K562 (cell line): Measurements from ENCODE around the gene EIF2S1. TPM values are rescaled to one million over a fixed set of nuclear protein-coding genes. Genes with fewer than 3 reads are reported as not detected.
A peak's percentile ranks its signal among the peaks of the same experiment; 100 is the strongest.

Source experiments
- ATAC-seq: fragments of 200-7000 bp; cut with Tn5 transposase; 3 replicates; pipeline ENCODE4 v1.9.1; 2020; ENCODE audit warnings: moderate library complexity
- BruUV-seq: library from RNA; stranded (reverse); fragments of 400-500 nt; replicated peaks from 2 replicates; lab custom pipeline; 2021; lab: Mats Ljungman, UMichigan
- CTCF ChIA-PET: fragments of 300-600 bp; formaldehyde crosslinking; extraction: SDS; loops from one replicate; lab custom pipeline; 2021; ENCODE audit warnings: low intra/inter-chr PET ratio; lab: Yijun Ruan, JAX
- POLR2A ChIA-PET: fragments of 300-600, 350-650 bp; sonication (Branson Sonifier 250); formaldehyde crosslinking; extraction: SDS; loops from one replicate; lab custom pipeline; 2021; ENCODE audit warnings: antibody characterized with exemption, inconsistent platforms; lab: Yijun Ruan, JAX
- DNase-seq, 4 experiments: peaks; one replicate each; pipeline versions ENCODE4 v3.0.0 to v3.0.0-alpha.2; 2011 to 2018; ENCODE audit warnings: low spot score in 3 of 4, mixed read lengths in 3 of 4; ENCODE audit errors: extremely low read depth in 1 of 4
- FAIRE-seq: peaks from 2 replicates; lab custom pipeline; 2011; peaks lifted over from hg19 to GRCh38; lab: Jason Lieb, UNC
- H2AFZ ChIP-seq: 2 replicates; pipeline ENCODE4 v1.6.0; 2011; ENCODE audit warnings: low read depth, low read length, control low read depth, inconsistent platforms
- H3K27ac ChIP-seq: fragments of 200-600 bp; 3 replicates; pipeline ENCODE4 v1.8.0; 2011; ENCODE audit warnings: low read depth, mild to moderate bottlenecking, control low read depth, inconsistent platforms, low read length, moderate library complexity, mixed read lengths; ENCODE audit errors: extremely low read depth
- H3K27me3 ChIP-seq, 2 experiments: fragments of 300-600 bp in 1 of 2; 2 replicates in 1 of 2; 3 replicates in 1 of 2; pipeline versions ENCODE4 v1.6.0 to v1.8.0; 2011; ENCODE audit warnings: inconsistent platforms in 2 of 2, low read length in 2 of 2, mild to moderate bottlenecking in 1 of 2, mixed read lengths in 1 of 2, moderate library complexity in 1 of 2; ENCODE audit not compliant: control insufficient read depth in 2 of 2, insufficient read depth in 2 of 2
- H3K36me3 ChIP-seq: fragments of 300-600 bp; 3 replicates; pipeline ENCODE4 v1.8.0; 2011; ENCODE audit warnings: mild to moderate bottlenecking, low read length, inconsistent platforms; ENCODE audit not compliant: control insufficient read depth, insufficient read depth
- H3K4me1 ChIP-seq, 2 experiments: fragments of 200-600 bp in 1 of 2; replicated peaks in 1 of 2; 2 replicates in 1 of 2; 3 replicates in 1 of 2; pipeline versions ENCODE4 v1.5.1 to v1.8.0; 2011; ENCODE audit warnings: inconsistent platforms in 2 of 2, low read length in 2 of 2, mild to moderate bottlenecking in 1 of 2, mixed read lengths in 1 of 2, moderate library complexity in 1 of 2; ENCODE audit not compliant: control insufficient read depth in 2 of 2, insufficient read depth in 2 of 2
- H3K4me2 ChIP-seq: 2 replicates; pipeline ENCODE4 v1.6.1; 2011; ENCODE audit warnings: low read length, control low read depth, inconsistent platforms, mixed read lengths; ENCODE audit not compliant: insufficient read depth
- H3K4me3 ChIP-seq: fragments of 200-600 bp; sonication (generic), shearing (Covaris generic); 2 replicates; pipeline ENCODE4 v1.5.1; 2016; ENCODE audit warnings: control low read depth, inconsistent platforms
- H3K79me2 ChIP-seq: fragments of 200-600 bp; 3 replicates; pipeline ENCODE4 v1.8.0; 2011; ENCODE audit warnings: low read length, inconsistent platforms; ENCODE audit not compliant: control insufficient read depth, insufficient read depth
- H3K9ac ChIP-seq, 2 experiments: 2 replicates each; pipeline versions ENCODE4 v1.6.0 to v1.6.1; 2011; ENCODE audit warnings: low read depth in 2 of 2, low read length in 2 of 2, control low read depth in 1 of 2, inconsistent platforms in 1 of 2, mild to moderate bottlenecking in 1 of 2, mixed read lengths in 1 of 2; ENCODE audit not compliant: insufficient read depth in 1 of 2
- H3K9me1 ChIP-seq: one replicate; pipeline ENCODE4 v1.6.0; 2011; ENCODE audit warnings: inconsistent platforms, mild to moderate bottlenecking, low read length, moderate library complexity; ENCODE audit not compliant: control insufficient read depth, insufficient read depth
- H3K9me3 ChIP-seq: replicated peaks from 2 replicates; pipeline ENCODE4 v1.5.1; 2011; ENCODE audit warnings: low read depth, low read length, inconsistent platforms; ENCODE audit not compliant: control insufficient read depth, insufficient read depth
- H4K20me1 ChIP-seq: replicated peaks from 2 replicates; pipeline ENCODE4 v1.6.1; 2011; ENCODE audit warnings: low read length, inconsistent platforms, mixed read lengths; ENCODE audit not compliant: control insufficient read depth, insufficient read depth
- ARID3B ChIP-seq: fragments of 250-450 bp; sonication (Bioruptor Pico); IDR thresholded peaks from 2 replicates; pipeline ENCODE4 v1.4.0; 2020; ENCODE audit warnings: borderline replicate concordance
- BACH1 ChIP-seq: fragments of 200-800 bp; sonication (Bioruptor generic); IDR thresholded peaks from 2 replicates; pipeline ENCODE4 v1.6.1; 2016; ENCODE audit warnings: missing genetic modification characterization, missing compliant biosample characterization
- BCL6 ChIP-seq: fragments of 250-450 bp; sonication (Bioruptor Pico); IDR thresholded peaks from 2 replicates; pipeline ENCODE4 v1.4.0; 2020
- BRD4 ChIP-seq: fragments of 200-600 bp; sonication (generic); IDR thresholded peaks from 2 replicates; pipeline ENCODE4 v1.6.1; 2017; ENCODE audit warnings: inconsistent platforms
- CHD1 ChIP-seq: fragments of 200-600 bp; sonication (generic); IDR thresholded peaks from one replicate; pipeline ENCODE4 v1.6.1; 2012; ENCODE audit warnings: mild to moderate bottlenecking, moderate library complexity, low read length, inconsistent platforms
- ESRRA ChIP-seq: fragments of 450-650 bp; IDR thresholded peaks from 2 replicates; pipeline ENCODE4 v1.6.1; 2014; ENCODE audit warnings: low read depth, mild to moderate bottlenecking, moderate library complexity, borderline replicate concordance
- FOXP1 ChIP-seq: sonication (generic); formaldehyde crosslinking; IDR thresholded peaks from 2 replicates; pipeline ENCODE4 v1.8.0; 2022; ENCODE audit warnings: mild to moderate bottlenecking, missing genetic modification reagents
- IFI16 ChIP-seq: fragments of 250-450 bp; sonication (Bioruptor Pico); IDR thresholded peaks from 2 replicates; pipeline ENCODE4 v2.1.2; 2022; ENCODE audit warnings: mild to moderate bottlenecking, inconsistent platforms
- ILK ChIP-seq: fragments of 450-650 bp; IDR thresholded peaks from 2 replicates; pipeline ENCODE4 v1.6.1; 2016; ENCODE audit warnings: missing genetic modification characterization, low read depth, mild to moderate bottlenecking, missing compliant biosample characterization, moderate library complexity, borderline replicate concordance
- NCOA1 ChIP-seq: fragments of 450-650 bp; IDR thresholded peaks from 2 replicates; pipeline ENCODE4 v1.6.1; 2016; ENCODE audit warnings: low read depth
- NONO ChIP-seq, 2 experiments: fragments of 200-400 bp in 1 of 2; fragments of 450-650 bp in 1 of 2; formaldehyde crosslinking in 1 of 2; IDR thresholded peaks; 2 replicates each; pipeline ENCODE4 v1.6.1; 2017; ENCODE audit warnings: low read depth in 2 of 2, mild to moderate bottlenecking in 2 of 2, moderate library complexity in 2 of 2, low read length in 1 of 2
- RBM39 ChIP-seq: fragments of 200-400 bp; formaldehyde crosslinking; optimal IDR thresholded peaks from 2 replicates; pipeline ENCODE3; 2018; ENCODE audit warnings: low read depth, low read length
- XRCC5 ChIP-seq: fragments of 200-400 bp; formaldehyde crosslinking; IDR thresholded peaks from 2 replicates; pipeline ENCODE4 v1.6.1; 2017; ENCODE audit warnings: low read depth, mild to moderate bottlenecking, low read length
- ZNF239 ChIP-seq: fragments of 250-450 bp; sonication (Bioruptor Pico); IDR thresholded peaks from 2 replicates; pipeline ENCODE4 v1.4.0; 2020; ENCODE audit warnings: mild to moderate bottlenecking
- ZNF511 ChIP-seq: sonication (generic); formaldehyde crosslinking; IDR thresholded peaks from 2 replicates; pipeline ENCODE4 v1.8.0; 2022; ENCODE audit warnings: mild to moderate bottlenecking, missing genetic modification reagents
- ZNF57 ChIP-seq: fragments of 450-650 bp; formaldehyde crosslinking; IDR thresholded peaks from 2 replicates; pipeline ENCODE4 v1.4.0; 2020; ENCODE audit warnings: mild to moderate bottlenecking, moderate library complexity
- ZNF79 ChIP-seq: fragments of 250-450 bp; sonication (Bioruptor Pico); IDR thresholded peaks from 2 replicates; pipeline ENCODE4 v1.4.0; 2020; ENCODE audit warnings: low read depth, mild to moderate bottlenecking, moderate library complexity
- WGBS: fragments of 100-300 bp; shearing (Covaris generic); methylation state at CpG from one replicate; pipeline ENCODE4 v1.1.6; 2016; ENCODE audit warnings: low coverage, mixed read lengths; ENCODE audit not compliant: insufficient coverage; ENCODE audit errors: missing lambda C conversion rate; 5-methylcytosine and 5-hydroxymethylcytosine counted together
- in situ Hi-C: fragments of 300-500 bp; cut with MboI; formaldehyde crosslinking; loops from 4 replicates; pipeline ENCODE4 v1.15.0; 2018; ENCODE audit warnings: inconsistent platforms, mixed read lengths
- intact Hi-C: fragments of 100-400 bp; cut with micrococcal nuclease; formaldehyde crosslinking; loops from 2 replicates; pipeline ENCODE4 v1.14.2; 2022
- polyA plus RNA-seq, 8 experiments: library from polyadenylated mRNA; depleted of rRNA in 4 of 8; stranded (reverse) in 5 of 8; unstranded in 3 of 8; fragments of >200 nt; fragmentation: Nextera tagmentation in 2 of 8; fragmentation: Illumina TruSeq in 1 of 8; extraction: Ambion mirVana in 2 of 8; extraction: Trizol in 1 of 8; gene quantifications; 2 replicates each; pipeline versions ENCODE4 v1.2.1 to v1.2.3, GENCODE V29; 2011 to 2014; ENCODE audit warnings: inconsistent platforms in 1 of 8, missing spikeins in 1 of 8
- total RNA-seq, 7 experiments: library from RNA; depleted of rRNA in 6 of 7; stranded (reverse); fragments of >200 nt in 6 of 7; fragmentation: Illumina TruSeq in 2 of 7; extraction: Trizol in 2 of 7; gene quantifications; 2 replicates each; pipeline versions ENCODE4 v1.2.1 to v1.2.3, GENCODE V29; 2011 to 2021; ENCODE audit warnings: low replicate concordance in 1 of 7
- TF ChIP-seq, protein P1 (sequence below), 2 experiments: fragments of 450-650 bp in 1 of 2; sonication (generic) in 1 of 2; formaldehyde crosslinking; conservative IDR thresholded peaks; 2 replicates each; pipeline versions ENCODE4 v1.4.0 to v1.8.1; 2020 to 2022; ENCODE audit warnings: mild to moderate bottlenecking in 1 of 2, missing genetic modification reagents in 1 of 2
- TF ChIP-seq, protein P2 (sequence below): sonication (generic); formaldehyde crosslinking; IDR thresholded peaks from 2 replicates; pipeline ENCODE4 v1.9.0; 2022; ENCODE audit warnings: mild to moderate bottlenecking, missing genetic modification reagents

Gene EIF2S1
- total and polyA plus RNA-seq, 9 of the 15 experiments (the other 6 are each of a cell fraction or from before 2014, with no cell fraction given) = 216 to 1,018 (median 332) TPM

GRCh38 chr14:67360470-67361206 is 510 bp downstream of the EIF2S1 start:
- Histone ChIP-seq H3K4me2 (peak overlapping the region; percentile 87), H3K9ac (peak overlapping the region; percentile 96 to 99), H2AFZ (peak overlapping the region; percentile 95), H3K36me3 (peaks cover 44% of the 10 kb centered on the region), H3K79me2 (peaks cover 94% of the 10 kb centered on the region), H4K20me1 (peaks cover 6% of the 10 kb centered on the region; the same call in 1 of the 2 replicates), H3K4me3 (peak overlapping the region; percentile 85), H3K27me3 (no peaks in the 10 kb centered on the region), H3K4me1 (peaks cover 2 to 16% of the 10 kb centered on the region in 2 experiments; a peak in 2 of 5 replicates), H3K9me3 (no peaks in the 10 kb centered on the region), H3K27ac (peak overlapping the region; percentile 98), H3K9me1 (no peaks in the 10 kb centered on the region)
- in situ Hi-C loops (no loop called here), intact Hi-C loops (no loop called here)
- ATAC-seq (peak; percentile 54), FAIRE-seq (no peak), DNase-seq (peak in 1 of 4 experiments; percentile 28)
- ChIA-PET CTCF (interaction anchor here (1.0 to 1.1 kb wide), 2 partner anchors 65 to 195 kb away, joined by 3 to 5 read pairs; no protein-coding TSS in a partner anchor), POLR2A (interaction anchor here (0.5 to 1.3 kb wide), 4 partner anchors 16 to 181 kb away, joined by 3 to 4 read pairs (median 4); no protein-coding TSS in a partner anchor)
- BruUV-seq = TSS peak; percentile 74
- 0% methylated on average over 17 of the region's 34 CpGs for whole genome bisulfite sequencing
- no peak for TF ChIP-seq BCL6
- no peak for TF ChIP-seq NONO (IDR thresholded peaks at IDR 0.05; ENCODE audit: low read depth in 2 of 2, low read length in 1 of 2)
- no peak for TF ChIP-seq ARID3B (CRISPR knock-in tag)
- TF ChIP-seq ZNF239 = no peak
- TF ChIP-seq CHD1 = no peak
- no peak for TF ChIP-seq FOXP1 (CRISPR knock-in tag)
- TF ChIP-seq, protein P1, sequence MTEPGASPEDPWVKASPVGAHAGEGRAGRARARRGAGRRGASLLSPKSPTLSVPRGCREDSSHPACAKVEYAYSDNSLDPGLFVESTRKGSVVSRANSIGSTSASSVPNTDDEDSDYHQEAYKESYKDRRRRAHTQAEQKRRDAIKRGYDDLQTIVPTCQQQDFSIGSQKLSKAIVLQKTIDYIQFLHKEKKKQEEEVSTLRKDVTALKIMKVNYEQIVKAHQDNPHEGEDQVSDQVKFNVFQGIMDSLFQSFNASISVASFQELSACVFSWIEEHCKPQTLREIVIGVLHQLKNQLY (CRISPR knock-in tag; conservative IDR thresholded peaks at IDR 0.05) = no peak
- no peak for TF ChIP-seq ESRRA
- no peak for TF ChIP-seq XRCC5
- TF ChIP-seq ZNF511 (CRISPR knock-in tag) = no peak
- no peak for TF ChIP-seq BRD4
- no peak for TF ChIP-seq IFI16 (CRISPR knock-in tag)
- TF ChIP-seq, protein P2, sequence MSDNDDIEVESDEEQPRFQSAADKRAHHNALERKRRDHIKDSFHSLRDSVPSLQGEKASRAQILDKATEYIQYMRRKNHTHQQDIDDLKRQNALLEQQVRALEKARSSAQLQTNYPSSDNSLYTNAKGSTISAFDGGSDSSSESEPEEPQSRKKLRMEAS (CRISPR knock-in tag) = no peak
- TF ChIP-seq RBM39 = no peak
- TF ChIP-seq ILK (tag) = no peak
- no peak for TF ChIP-seq ZNF79 (CRISPR knock-in tag)
- TF ChIP-seq NCOA1 = no peak
- TF ChIP-seq ZNF57 (CRISPR knock-in tag) = no peak
- no peak for TF ChIP-seq BACH1 (tag)
